PC-9 (cell line): ENCODE data around the gene RELCH. TPM values are rescaled to one million over a fixed set of nuclear protein-coding genes. Genes with fewer than 3 reads are reported as not detected.

Source experiments
- BruUV-seq: library from RNA; stranded (reverse); fragments of 400-500 nt; replicated peaks from 2 replicates; lab custom pipeline; 2021; lab: Mats Ljungman, UMichigan
- CTCF ChIA-PET: fragments of 300-600 bp; sonication (Branson Sonifier 250); formaldehyde crosslinking; loops from one replicate; lab custom pipeline; 2022; ENCODE audit warnings: antibody characterized with exemption; lab: Charles Lee
- POLR2A ChIA-PET: fragments of 300-600 bp; sonication (Branson Sonifier 250); formaldehyde crosslinking; loops from one replicate; lab custom pipeline; 2022; ENCODE audit warnings: antibody characterized with exemption; ENCODE audit not compliant: unreplicated experiment; lab: Charles Lee
- DNase-seq, 2 experiments: peaks; one replicate each; pipeline versions ENCODE4 v3.0.0 to v3.0.0-alpha.2; 2015 to 2022; ENCODE audit warnings: mixed read lengths in 1 of 2
- H2AFZ ChIP-seq: fragments of 200-600 bp; sonication (generic); 2 replicates; pipeline ENCODE4 v1.8.1; 2017; ENCODE audit warnings: antibody characterized with exemption
- H3F3A ChIP-seq: fragments of 200-600 bp; sonication (generic); 2 replicates; pipeline ENCODE4 v1.8.1; 2017; ENCODE audit warnings: antibody characterized with exemption, mild to moderate bottlenecking, low read depth; ENCODE audit not compliant: insufficient read depth
- H3K27ac ChIP-seq: fragments of 200-600 bp; sonication (generic); 2 replicates; pipeline ENCODE4 v1.6.1; 2016; ENCODE audit warnings: mixed run types
- H3K27me3 ChIP-seq: fragments of 200-600 bp; sonication (generic); 2 replicates; pipeline ENCODE4 v1.6.1; 2016; ENCODE audit warnings: low read depth, mixed run types; ENCODE audit not compliant: insufficient read depth
- H3K36me3 ChIP-seq: fragments of 200-600 bp; sonication (generic); 2 replicates; pipeline ENCODE4 v1.6.1; 2016; ENCODE audit warnings: low read depth, mixed run types
- H3K4me1 ChIP-seq: fragments of 200-600 bp; sonication (generic); replicated peaks from 2 replicates; pipeline ENCODE4 v1.6.1; 2016; ENCODE audit warnings: mixed run types; ENCODE audit not compliant: insufficient read depth
- H3K4me2 ChIP-seq: fragments of 200-600 bp; sonication (generic); 2 replicates; pipeline ENCODE4 v1.6.1; 2017; ENCODE audit warnings: mixed run types
- H3K4me3 ChIP-seq: fragments of 200-600 bp; sonication (generic); 2 replicates; pipeline ENCODE4 v1.6.1; 2016; ENCODE audit warnings: mixed run types
- H3K79me2 ChIP-seq: fragments of 200-600 bp; sonication (generic); 2 replicates; pipeline ENCODE4 v1.6.1; 2017; ENCODE audit warnings: low read depth, mixed run types
- H3K9me2 ChIP-seq: fragments of 200-600 bp; sonication (generic); 2 replicates; pipeline ENCODE4 v1.8.1; 2017; ENCODE audit warnings: mild to moderate bottlenecking; ENCODE audit not compliant: insufficient read depth
- H3K9me3 ChIP-seq: fragments of 200-600 bp; sonication (generic); 2 replicates; pipeline ENCODE4 v1.8.1; 2016; ENCODE audit warnings: low read depth; ENCODE audit not compliant: insufficient read depth
- H4K20me1 ChIP-seq: fragments of 200-600 bp; sonication (generic); 2 replicates; pipeline ENCODE4 v1.8.1; 2017; ENCODE audit not compliant: insufficient read depth
- EZH2 ChIP-seq: fragments of 200-600 bp; sonication (generic); IDR thresholded peaks from 2 replicates; pipeline ENCODE4 v1.8.0; 2017; ENCODE audit warnings: antibody characterized with exemption, low read depth
- intact Hi-C: fragments of 100-400 bp; cut with micrococcal nuclease; formaldehyde crosslinking; loops from one replicate; pipeline ENCODE4 v1.10.0; 2022; ENCODE audit not compliant: unreplicated experiment
- total RNA-seq: library from RNA; stranded (reverse); gene quantifications from 2 replicates; pipeline ENCODE4 v1.2.3, GENCODE V29; 2021
- TF ChIP-seq, protein P1 (sequence below): fragments of 200-600 bp; sonication (generic); conservative IDR thresholded peaks from 2 replicates; pipeline ENCODE4 v1.6.1; 2017; ENCODE audit warnings: mixed run types, antibody characterized with exemption, mild to moderate bottlenecking, moderate library complexity

RELCH gene
- total RNA-seq, 1 experiment from 2014 or later = 20.1 TPM

- Histone ChIP-seq H3K36me3 (no peaks in the 10 kb centered on the region), H3K4me2 (no peak overlapping the region), H3K4me3 (no peak overlapping the region), H4K20me1 (no peaks in the 10 kb centered on the region), H2AFZ (no peak overlapping the region), H3K27me3 (no peaks in the 10 kb centered on the region), H3K9me2 (no peaks in the 10 kb centered on the region), H3K9me3 (no peaks in the 10 kb centered on the region), H3F3A (no peaks in the 10 kb centered on the region), H3K4me1 (no peaks in the 10 kb centered on the region), H3K27ac (no peak overlapping the region), H3K79me2 (no peaks in the 10 kb centered on the region)
- intact Hi-C loops = no loop called here
- no peak for TF ChIP-seq EZH2
- TF ChIP-seq, protein P1, sequence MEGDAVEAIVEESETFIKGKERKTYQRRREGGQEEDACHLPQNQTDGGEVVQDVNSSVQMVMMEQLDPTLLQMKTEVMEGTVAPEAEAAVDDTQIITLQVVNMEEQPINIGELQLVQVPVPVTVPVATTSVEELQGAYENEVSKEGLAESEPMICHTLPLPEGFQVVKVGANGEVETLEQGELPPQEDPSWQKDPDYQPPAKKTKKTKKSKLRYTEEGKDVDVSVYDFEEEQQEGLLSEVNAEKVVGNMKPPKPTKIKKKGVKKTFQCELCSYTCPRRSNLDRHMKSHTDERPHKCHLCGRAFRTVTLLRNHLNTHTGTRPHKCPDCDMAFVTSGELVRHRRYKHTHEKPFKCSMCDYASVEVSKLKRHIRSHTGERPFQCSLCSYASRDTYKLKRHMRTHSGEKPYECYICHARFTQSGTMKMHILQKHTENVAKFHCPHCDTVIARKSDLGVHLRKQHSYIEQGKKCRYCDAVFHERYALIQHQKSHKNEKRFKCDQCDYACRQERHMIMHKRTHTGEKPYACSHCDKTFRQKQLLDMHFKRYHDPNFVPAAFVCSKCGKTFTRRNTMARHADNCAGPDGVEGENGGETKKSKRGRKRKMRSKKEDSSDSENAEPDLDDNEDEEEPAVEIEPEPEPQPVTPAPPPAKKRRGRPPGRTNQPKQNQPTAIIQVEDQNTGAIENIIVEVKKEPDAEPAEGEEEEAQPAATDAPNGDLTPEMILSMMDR = no peak
- no peak for DNase-seq
- no TSS peak for BruUV-seq
- ChIA-PET POLR2A (no interaction called here), CTCF (no interaction called here)
Measured at GRCh38 chr18:62357079-62357719, 170.1 kb downstream of the RELCH start.

Other genes starting within 250 kb of the RELCH start
- 14.6 and 20.3 TPM in 2 replicates for gene PIGN, start 199 bp upstream of the RELCH start, total RNA-seq
- gene TNFRSF11A, start 138.1 kb downstream of the RELCH start, total RNA-seq = 6.3 and 6.7 TPM in 2 replicates